Trophoblast cell (in vitro differentiated cells and primary cell): ENCODE measurements around the gene ASB3.
A peak's percentile ranks its signal among the peaks of the same experiment; 100 is the strongest.

Experiments used
- DNase-seq, 2 donors: peaks; one replicate each; pipeline ENCODE4 v3.0.0-alpha.2; 2016
- H2AFZ ChIP-seq: 2 replicates; pipeline ENCODE4 v1.6.1; 2013; ENCODE audit warnings: low read length, moderate library complexity, mild to moderate bottlenecking; ENCODE audit not compliant: insufficient read depth, poor library complexity
- H2AK5ac ChIP-seq: 2 replicates; pipeline ENCODE4 v1.6.1; 2013; ENCODE audit warnings: mild to moderate bottlenecking, low read length
- H2BK120ac ChIP-seq: 2 replicates; pipeline ENCODE4 v1.6.1; 2013; ENCODE audit warnings: low read length, mild to moderate bottlenecking, moderate library complexity; ENCODE audit not compliant: insufficient read depth, poor library complexity
- H2BK12ac ChIP-seq: 2 replicates; pipeline ENCODE4 v1.6.1; 2013; ENCODE audit warnings: mild to moderate bottlenecking, low read length, moderate library complexity
- H2BK5ac ChIP-seq: 2 replicates; pipeline ENCODE4 v1.6.1; 2013; ENCODE audit warnings: low read length, low read depth, moderate library complexity, mild to moderate bottlenecking; ENCODE audit not compliant: poor library complexity
- H3K14ac ChIP-seq: 2 replicates; pipeline ENCODE4 v1.6.1; 2013; ENCODE audit warnings: mild to moderate bottlenecking, low read length
- H3K18ac ChIP-seq: 2 replicates; pipeline ENCODE4 v1.6.1; 2013; ENCODE audit warnings: mild to moderate bottlenecking, low read length
- H3K23ac ChIP-seq: 2 replicates; pipeline ENCODE4 v1.6.1; 2013; ENCODE audit warnings: low read length
- H3K27ac ChIP-seq: 2 replicates; pipeline ENCODE4 v1.5.1; 2013; ENCODE audit warnings: low read depth, mild to moderate bottlenecking, inconsistent platforms, low read length, moderate library complexity
- H3K27me3 ChIP-seq: 2 replicates; pipeline ENCODE4 v1.6.1; 2013; ENCODE audit warnings: inconsistent platforms, mild to moderate bottlenecking, low read length, moderate library complexity; ENCODE audit not compliant: insufficient read depth
- H3K36me3 ChIP-seq, 2 experiments: 1 replicate in 1 of 2; 2 replicates in 1 of 2; pipeline ENCODE4 v1.6.1; 2013; ENCODE audit warnings: low read length in 2 of 2, mild to moderate bottlenecking in 2 of 2, moderate library complexity in 1 of 2; ENCODE audit not compliant: insufficient read depth in 2 of 2, control insufficient read depth in 1 of 2
- H3K4ac ChIP-seq: 2 replicates; pipeline ENCODE4 v1.6.1; 2013; ENCODE audit warnings: low read depth, mild to moderate bottlenecking, low read length, moderate library complexity
- H3K4me1 ChIP-seq, 2 experiments: 1 replicate in 1 of 2; 2 replicates in 1 of 2; pipeline ENCODE4 v1.6.1; 2013; ENCODE audit warnings: low read length in 2 of 2, mild to moderate bottlenecking in 2 of 2, moderate library complexity in 1 of 2; ENCODE audit not compliant: insufficient read depth in 2 of 2, control insufficient read depth in 1 of 2
- H3K4me2 ChIP-seq: 2 replicates; pipeline ENCODE4 v1.6.1; 2013; ENCODE audit warnings: inconsistent platforms, mild to moderate bottlenecking, low read length, moderate library complexity
- H3K4me3 ChIP-seq: 2 replicates; pipeline ENCODE4 v1.5.1; 2013; ENCODE audit warnings: mild to moderate bottlenecking, low read depth, low read length, inconsistent platforms
- H3K79me1 ChIP-seq: one replicate; pipeline ENCODE4 v1.6.1; 2013; ENCODE audit warnings: low read length
- H3K79me2 ChIP-seq: 2 replicates; pipeline ENCODE4 v1.6.1; 2013; ENCODE audit warnings: low read length, mild to moderate bottlenecking; ENCODE audit not compliant: control insufficient read depth, insufficient read depth, poor library complexity
- H3K9ac ChIP-seq: 2 replicates; pipeline ENCODE4 v1.6.1; 2013; ENCODE audit warnings: mild to moderate bottlenecking, low read length
- H3K9me3 ChIP-seq: 2 replicates; pipeline ENCODE4 v1.6.1; 2013; ENCODE audit warnings: low read depth, mild to moderate bottlenecking, control low read depth, inconsistent platforms, low read length; ENCODE audit not compliant: insufficient read depth
- H4K12ac ChIP-seq: 2 replicates; pipeline ENCODE4 v1.6.1; 2013; ENCODE audit warnings: low read depth, mild to moderate bottlenecking, low read length, moderate library complexity
- H4K8ac ChIP-seq: 2 replicates; pipeline ENCODE4 v1.6.1; 2013; ENCODE audit warnings: low read depth, mild to moderate bottlenecking, low read length, moderate library complexity
- H4K91ac ChIP-seq: one replicate; pipeline ENCODE4 v1.6.1; 2013; ENCODE audit warnings: low read depth, mild to moderate bottlenecking, low read length, moderate library complexity
- WGBS: extraction: QIAGEN DNeasy Blood & Tissue Kit; methylation state at CpG from one replicate; pipeline ENCODE4 v1.1.7; 2013; ENCODE audit warnings: missing lambda C conversion rate; ENCODE audit not compliant: insufficient read length, insufficient coverage; ENCODE audit errors: extremely low coverage; 5-methylcytosine and 5-hydroxymethylcytosine counted together

Gene ASB3

GRCh38 chr2:53630026-53630606, 156.6 kb downstream of the ASB3 start:
- Histone ChIP-seq H3K9me3 (peaks cover 3% of the 10 kb centered on the region), H4K8ac (no peak overlapping the region), H2BK120ac (no peak overlapping the region), H3K4me1 (peaks cover 9 to 14% of the 10 kb centered on the region in 2 experiments), H3K36me3 (no peaks in the 10 kb centered on the region), H3K14ac (no peak overlapping the region), H2BK12ac (no peak overlapping the region), H3K23ac (peak overlapping the region; percentile 89), H4K91ac (no peak overlapping the region), H3K79me1 (no peaks in the 10 kb centered on the region), H2BK5ac (no peak overlapping the region), H3K4me2 (no peak overlapping the region), H3K27me3 (no peaks in the 10 kb centered on the region), H3K4me3 (no peak overlapping the region), H3K79me2 (no peaks in the 10 kb centered on the region), H3K9ac (no peak overlapping the region), H3K4ac (no peak overlapping the region), H3K27ac (no peak overlapping the region), H2AFZ (no peak overlapping the region), H4K12ac (no peak overlapping the region), H2AK5ac (no peak overlapping the region), H3K18ac (no peak overlapping the region)
- DNase-seq: no peak
- no CpG with 5 or more reads among the region's 7 CpGs for WGBS

- no peak overlapping the region for H4K91ac ChIP-seq
- H3K27ac ChIP-seq: no peak overlapping the region
- DNase-seq: no peak
- no peak overlapping the region for H4K8ac ChIP-seq
- H3K14ac ChIP-seq: no peak overlapping the region
- no peak overlapping the region for H3K4me3 ChIP-seq
- no peak overlapping the region for H2AFZ ChIP-seq
- H3K36me3 ChIP-seq: no peaks in the 10 kb centered on the region
- H2AK5ac ChIP-seq: no peak overlapping the region
- no peak overlapping the region for H3K18ac ChIP-seq
- no peak overlapping the region for H3K4me2 ChIP-seq
- H3K79me1 ChIP-seq: no peaks in the 10 kb centered on the region
- H3K9ac ChIP-seq: no peak overlapping the region
- peaks cover 7 to 10% of the 10 kb centered on the region in 2 experiments for H3K4me1 ChIP-seq
- H3K79me2 ChIP-seq: no peaks in the 10 kb centered on the region
- H2BK120ac ChIP-seq: no peak overlapping the region
- H2BK5ac ChIP-seq: no peak overlapping the region
- no peak overlapping the region for H2BK12ac ChIP-seq
- H3K9me3 ChIP-seq: peaks cover 4% of the 10 kb centered on the region
- no peak overlapping the region for H3K23ac ChIP-seq
- H3K4ac ChIP-seq: no peak overlapping the region
- no CpG with 5 or more reads among the region's 4 CpGs for WGBS
- no peaks in the 10 kb centered on the region for H3K27me3 ChIP-seq
- H4K12ac ChIP-seq: no peak overlapping the region
Measured at GRCh38 chr2:53629501-53629900, 157.3 kb downstream of the ASB3 start.

DNA sequence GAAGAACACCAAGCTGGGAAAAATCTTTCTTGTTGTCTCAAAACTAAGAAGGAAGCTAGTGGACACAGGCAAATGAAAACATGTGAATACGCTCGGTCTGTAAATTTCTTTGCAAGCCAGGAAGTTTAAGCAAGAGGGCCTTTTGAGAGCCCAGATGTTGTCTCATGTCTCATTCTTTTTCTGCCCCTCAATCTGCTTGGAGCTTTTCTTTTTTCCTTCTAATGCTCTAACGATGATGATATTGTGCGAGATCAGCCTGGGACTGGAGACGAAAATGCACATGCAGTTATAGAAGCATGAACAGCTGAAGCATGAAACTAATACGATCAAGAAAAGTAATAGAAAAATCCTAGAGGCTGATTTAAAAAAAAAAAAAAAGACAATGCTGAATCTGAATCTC, 157.8 kb downstream of the ASB3 start:
- Histone ChIP-seq H2BK5ac (no peak overlapping the region), H3K36me3 (no peaks in the 10 kb centered on the region), H3K79me2 (no peaks in the 10 kb centered on the region), H4K8ac (no peak overlapping the region), H3K4me3 (no peak overlapping the region), H3K27me3 (no peaks in the 10 kb centered on the region), H2BK120ac (no peak overlapping the region), H3K4me1 (peaks cover 5 to 8% of the 10 kb centered on the region in 2 experiments), H2AFZ (no peak overlapping the region), H3K18ac (no peak overlapping the region), H3K4me2 (no peak overlapping the region), H3K9me3 (peaks cover 4% of the 10 kb centered on the region), H3K9ac (no peak overlapping the region), H3K14ac (no peak overlapping the region), H3K27ac (no peak overlapping the region), H4K91ac (no peak overlapping the region), H2BK12ac (no peak overlapping the region), H2AK5ac (no peak overlapping the region), H4K12ac (no peak overlapping the region), H3K4ac (no peak overlapping the region), H3K23ac (no peak overlapping the region), H3K79me1 (no peaks in the 10 kb centered on the region)
- no CpG with 5 or more reads among the region's 6 CpGs for WGBS
- DNase-seq: no peak

- no peak for DNase-seq
- no peak overlapping the region for H3K4me2 ChIP-seq
- H3K14ac ChIP-seq: no peak overlapping the region
- H3K27ac ChIP-seq: no peak overlapping the region
- no peak overlapping the region for H3K4me3 ChIP-seq
- no peak overlapping the region for H3K4ac ChIP-seq
- no peaks in the 10 kb centered on the region for H3K79me1 ChIP-seq
- H2BK5ac ChIP-seq: no peak overlapping the region
- H3K36me3 ChIP-seq: no peaks in the 10 kb centered on the region
- H2AK5ac ChIP-seq: no peak overlapping the region
- no peak overlapping the region for H2BK120ac ChIP-seq
- peaks cover 2% of the 10 kb centered on the region for H3K9me3 ChIP-seq
- no peak overlapping the region for H2AFZ ChIP-seq
- H2BK12ac ChIP-seq: no peak overlapping the region
- H3K23ac ChIP-seq: no peak overlapping the region
- no peak overlapping the region for H3K18ac ChIP-seq
- H4K91ac ChIP-seq: no peak overlapping the region
- H3K27me3 ChIP-seq: no peaks in the 10 kb centered on the region
- H4K8ac ChIP-seq: no peak overlapping the region
- H3K79me2 ChIP-seq: no peaks in the 10 kb centered on the region
- H4K12ac ChIP-seq: no peak overlapping the region
- no peak overlapping the region for H3K9ac ChIP-seq
- no peaks in the 10 kb centered on the region for H3K4me1 ChIP-seq
Measured at GRCh38 chr2:53622141-53622540, 164.6 kb downstream of the ASB3 start.
